Measurements from ENCODE around the gene PTPN4.

The PTPN4 gene

GRCh38 chr2:119788752-119789151 lies 29.0 kb downstream of the PTPN4 start:
- H3K27me3 ChIP-seq (ENCODE audit: insufficient read depth, low read length, poor library complexity, severe bottlenecking), result no peaks in the 10 kb centered on the region
- no peak overlapping the region for H3K4me3 ChIP-seq (ENCODE audit: low read length, poor library complexity, severe bottlenecking)
- TF ChIP-seq EZH2phosphoT487 (IDR thresholded peaks at IDR 0.05; ENCODE audit: borderline replicate concordance) (no peak), CTCF (conservative IDR thresholded peaks at IDR 0.05; ENCODE audit: low read length) (no peak)
- no peaks in the 10 kb centered on the region for H3F3A ChIP-seq (ENCODE audit: low read depth)
- no peak overlapping the region for H3K9ac ChIP-seq (ENCODE audit: low read depth, low read length, poor library complexity, severe bottlenecking)
- no peak overlapping the region for H2AFZ ChIP-seq (ENCODE audit: low read length)
- H3K79me2 ChIP-seq (ENCODE audit: insufficient read depth, low read length), result peaks cover 82% of the 10 kb centered on the region
- H3K36me3 ChIP-seq (ENCODE audit: insufficient read depth, low read length), result peaks cover 4% of the 10 kb centered on the region; the same call in 1 of the 2 replicates
- H3K9me3 ChIP-seq (ENCODE audit: insufficient read depth, low read depth, low read length), result peaks cover 18% of the 10 kb centered on the region
- no peaks in the 10 kb centered on the region for H4K20me1 ChIP-seq (ENCODE audit: insufficient read depth, low read length, poor library complexity, severe bottlenecking)
- no peaks in the 10 kb centered on the region for H3K4me1 ChIP-seq (ENCODE audit: insufficient read depth, low read length, poor library complexity, severe bottlenecking)
- H3K4me2 ChIP-seq (ENCODE audit: low read depth, low read length, poor library complexity, severe bottlenecking), result no peak overlapping the region
- no peaks in the 10 kb centered on the region for H3K9me2 ChIP-seq (replicated peaks; ENCODE audit: low read depth, low read length)

GRCh38 chr2:119790466-119790865 lies 30.7 kb downstream of the PTPN4 start:
- no peaks in the 10 kb centered on the region for H3F3A ChIP-seq (ENCODE audit: low read depth)
- no peaks in the 10 kb centered on the region for H4K20me1 ChIP-seq (ENCODE audit: insufficient read depth, low read length, poor library complexity, severe bottlenecking)
- no peak overlapping the region for H2AFZ ChIP-seq (ENCODE audit: low read length)
- no peaks in the 10 kb centered on the region for H3K27me3 ChIP-seq (ENCODE audit: insufficient read depth, low read length, poor library complexity, severe bottlenecking)
- H3K9me2 ChIP-seq (replicated peaks; ENCODE audit: low read depth, low read length), result no peaks in the 10 kb centered on the region
- no peak overlapping the region for H3K4me3 ChIP-seq (ENCODE audit: low read length, poor library complexity, severe bottlenecking)
- H3K9me3 ChIP-seq (ENCODE audit: insufficient read depth, low read depth, low read length), result peaks cover 20% of the 10 kb centered on the region
- H3K9ac ChIP-seq (ENCODE audit: low read depth, low read length, poor library complexity, severe bottlenecking), result no peak overlapping the region
- H3K4me2 ChIP-seq (ENCODE audit: low read depth, low read length, poor library complexity, severe bottlenecking), result no peak overlapping the region
- no peak for TF ChIP-seq CTCF (conservative IDR thresholded peaks at IDR 0.05; ENCODE audit: low read length)
- TF ChIP-seq EZH2phosphoT487 (IDR thresholded peaks at IDR 0.05; ENCODE audit: borderline replicate concordance), result no peak
- peaks cover 16% of the 10 kb centered on the region; the same call in 1 of the 2 replicates for H3K36me3 ChIP-seq (ENCODE audit: insufficient read depth, low read length)
- no peaks in the 10 kb centered on the region for H3K4me1 ChIP-seq (ENCODE audit: insufficient read depth, low read length, poor library complexity, severe bottlenecking)
- peaks cover 87% of the 10 kb centered on the region for H3K79me2 ChIP-seq (ENCODE audit: insufficient read depth, low read length)

GRCh38 chr2:119792907-119793312 lies 33.2 kb downstream of the PTPN4 start:
- no peaks in the 10 kb centered on the region for H3K9me2 ChIP-seq (replicated peaks; ENCODE audit: low read depth, low read length)
- H3K4me3 ChIP-seq (ENCODE audit: low read length, poor library complexity, severe bottlenecking), result no peak overlapping the region
- TF ChIP-seq CTCF (conservative IDR thresholded peaks at IDR 0.05; ENCODE audit: low read length) (no peak), EZH2phosphoT487 (IDR thresholded peaks at IDR 0.05; ENCODE audit: borderline replicate concordance) (no peak)
- no peaks in the 10 kb centered on the region for H3F3A ChIP-seq (ENCODE audit: low read depth)
- H3K9me3 ChIP-seq (ENCODE audit: insufficient read depth, low read depth, low read length), result peaks cover 20% of the 10 kb centered on the region
- H3K9ac ChIP-seq (ENCODE audit: low read depth, low read length, poor library complexity, severe bottlenecking), result no peak overlapping the region
- no peak overlapping the region for H3K4me2 ChIP-seq (ENCODE audit: low read depth, low read length, poor library complexity, severe bottlenecking)
- peaks cover 88% of the 10 kb centered on the region for H3K79me2 ChIP-seq (ENCODE audit: insufficient read depth, low read length)
- H4K20me1 ChIP-seq (ENCODE audit: insufficient read depth, low read length, poor library complexity, severe bottlenecking), result no peaks in the 10 kb centered on the region
- H3K4me1 ChIP-seq (ENCODE audit: insufficient read depth, low read length, poor library complexity, severe bottlenecking), result no peaks in the 10 kb centered on the region
- H2AFZ ChIP-seq (ENCODE audit: low read length), result no peak overlapping the region
- peaks cover 16% of the 10 kb centered on the region; the same call in 1 of the 2 replicates for H3K36me3 ChIP-seq (ENCODE audit: insufficient read depth, low read length)
- H3K27me3 ChIP-seq (ENCODE audit: insufficient read depth, low read length, poor library complexity, severe bottlenecking), result no peaks in the 10 kb centered on the region

Data from Loucy (cell line).